Chondrocyte (in vitro differentiated cells): ENCODE measurements around the gene IL19. TPM values are rescaled to one million over a fixed set of nuclear protein-coding genes. Genes with fewer than 3 reads are reported as not detected.

Experiments used
- DNase-seq: peaks from one replicate; pipeline ENCODE4 v3.0.0; 2021; ENCODE audit warnings: mixed read lengths, low spot score
- H3K27ac Mint-ChIP-seq: one replicate; pipeline ENCODE4 v1.8.0; 2021; ENCODE audit warnings: mild to moderate bottlenecking, moderate library complexity, mixed read lengths; ENCODE audit not compliant: unreplicated experiment
- H3K27me3 Mint-ChIP-seq: 2 replicates; pipeline ENCODE4 v1.8.0; 2021; ENCODE audit warnings: low read depth, mixed read lengths
- H3K36me3 Mint-ChIP-seq: 2 replicates; pipeline ENCODE4 v1.8.0; 2021; ENCODE audit warnings: low read depth, mixed read lengths
- H3K4me1 Mint-ChIP-seq: 2 replicates; pipeline ENCODE4 v1.8.0; 2021; ENCODE audit warnings: low read depth, mild to moderate bottlenecking, mixed read lengths
- H3K4me3 Mint-ChIP-seq: one replicate; pipeline ENCODE4 v1.8.0; 2021; ENCODE audit warnings: mild to moderate bottlenecking, moderate library complexity, mixed read lengths; ENCODE audit not compliant: unreplicated experiment
- H3K9me3 Mint-ChIP-seq: 2 replicates; pipeline ENCODE4 v1.8.0; 2021; ENCODE audit warnings: low read depth, mixed read lengths
- CTCF ChIP-seq: fragments of 200-600 bp; sonication (generic); IDR thresholded peaks from 2 replicates; pipeline ENCODE4 v1.5.0; 2021; ENCODE audit warnings: antibody characterized with exemption, mild to moderate bottlenecking, moderate library complexity
- total RNA-seq: library from RNA; stranded (reverse); gene quantifications from 3 replicates; pipeline ENCODE4 v1.2.1, GENCODE V29; 2021

IL19 gene
- total RNA-seq, 1 donor from 2014 or later: not detected

- DNase-seq: no peak
- Mint-ChIP-seq H3K4me1 (peaks cover 3% of the 10 kb centered on the region), H3K36me3 (no peaks in the 10 kb centered on the region), H3K27ac (no peak overlapping the region), H3K9me3 (no peaks in the 10 kb centered on the region), H3K4me3 (no peak overlapping the region), H3K27me3 (peaks cover 3% of the 10 kb centered on the region)
- TF ChIP-seq CTCF: no peak
Measured at GRCh38 chr1:206829282-206829681, 58.7 kb downstream of the IL19 start.

- peaks cover 5% of the 10 kb centered on the region for H3K4me1 Mint-ChIP-seq
- H3K27me3 Mint-ChIP-seq: peaks cover 3% of the 10 kb centered on the region
- no peak for TF ChIP-seq CTCF
- H3K4me3 Mint-ChIP-seq: no peak overlapping the region
- H3K9me3 Mint-ChIP-seq: no peaks in the 10 kb centered on the region
- DNase-seq: no peak
- no peaks in the 10 kb centered on the region for H3K36me3 Mint-ChIP-seq
- H3K27ac Mint-ChIP-seq: no peak overlapping the region
Measured at GRCh38 chr1:206829875-206830274, 59.3 kb downstream of the IL19 start.

- Mint-ChIP-seq H3K9me3 (no peaks in the 10 kb centered on the region), H3K27me3 (peaks cover 5% of the 10 kb centered on the region), H3K4me1 (peaks cover 5% of the 10 kb centered on the region), H3K36me3 (no peaks in the 10 kb centered on the region), H3K4me3 (no peak overlapping the region), H3K27ac (no peak overlapping the region)
- TF ChIP-seq CTCF: no peak
- no peak for DNase-seq
Measured at GRCh38 chr1:206831650-206832049, 61.1 kb downstream of the IL19 start.

GRCh38 chr1:206832352-206832880 is 61.8 kb downstream of the IL19 start:
- Mint-ChIP-seq H3K27ac (no peak overlapping the region), H3K36me3 (no peaks in the 10 kb centered on the region)

GRCh38 chr1:206833106-206833680 is 62.6 kb downstream of the IL19 start:
- H3K27me3 Mint-ChIP-seq: peaks cover 5% of the 10 kb centered on the region
- H3K9me3 Mint-ChIP-seq: no peaks in the 10 kb centered on the region
- no peak overlapping the region for H3K4me3 Mint-ChIP-seq
- peaks cover 5% of the 10 kb centered on the region for H3K4me1 Mint-ChIP-seq
- no peak for DNase-seq
- no peak overlapping the region for H3K27ac Mint-ChIP-seq
- H3K36me3 Mint-ChIP-seq: no peaks in the 10 kb centered on the region
- TF ChIP-seq CTCF: no peak

More at GRCh38 chr1:206832352-206832880, 61.8 kb downstream of the IL19 start:
- no peak for DNase-seq
- H3K4me1 Mint-ChIP-seq: peaks cover 5% of the 10 kb centered on the region
- no peak overlapping the region for H3K4me3 Mint-ChIP-seq
- no peak for TF ChIP-seq CTCF
- H3K27me3 Mint-ChIP-seq: peaks cover 5% of the 10 kb centered on the region
- no peaks in the 10 kb centered on the region for H3K9me3 Mint-ChIP-seq
